ENCODE results near the gene ZNF778.
"Not testable (repeated sequence)": the region's sequence is repeated elsewhere in the genome, so short reads cannot be mapped to it uniquely, and the experiment has no call there.

The ZNF778 gene

DNA sequence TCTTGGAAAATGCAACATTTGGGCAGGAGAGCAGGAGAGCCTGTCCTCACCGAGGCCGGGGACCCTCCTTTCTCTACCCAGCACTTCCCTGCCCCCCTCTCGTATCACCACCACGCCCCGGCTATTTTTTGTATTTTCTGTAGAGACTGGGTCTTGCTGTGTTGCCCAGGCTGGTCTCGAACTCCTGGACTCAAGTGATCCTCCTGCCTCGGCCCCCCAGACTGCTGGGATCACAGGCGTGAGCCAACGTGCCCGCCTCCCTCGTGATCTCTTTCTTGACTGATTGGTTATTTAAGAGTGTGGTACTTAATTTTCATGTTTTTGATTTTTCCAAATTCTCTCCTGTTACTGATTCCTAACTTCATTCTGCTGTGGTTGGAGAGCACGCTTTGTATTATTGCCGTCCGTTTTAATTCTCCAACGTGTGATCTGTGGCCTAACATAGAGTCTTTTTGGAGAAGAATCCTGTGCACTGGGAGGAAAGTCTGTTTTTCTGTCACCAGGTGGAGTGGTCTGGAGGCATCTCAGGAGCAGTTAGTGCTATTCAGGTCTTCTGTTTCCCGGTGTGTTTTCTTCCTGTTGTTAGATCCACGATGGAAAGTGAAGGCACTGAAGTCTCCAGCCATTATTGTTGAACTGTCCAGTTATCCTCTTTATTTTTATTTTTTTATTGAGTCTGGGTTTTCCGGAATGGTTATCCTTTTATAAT, 40.4 kb downstream of the ZNF778 start:
- DNase-seq = peak; percentile 2

GRCh38 chr16:89259901-89260300, 42.4 kb downstream of the ZNF778 start:
- not testable (repeated sequence) for DNase-seq

DNA sequence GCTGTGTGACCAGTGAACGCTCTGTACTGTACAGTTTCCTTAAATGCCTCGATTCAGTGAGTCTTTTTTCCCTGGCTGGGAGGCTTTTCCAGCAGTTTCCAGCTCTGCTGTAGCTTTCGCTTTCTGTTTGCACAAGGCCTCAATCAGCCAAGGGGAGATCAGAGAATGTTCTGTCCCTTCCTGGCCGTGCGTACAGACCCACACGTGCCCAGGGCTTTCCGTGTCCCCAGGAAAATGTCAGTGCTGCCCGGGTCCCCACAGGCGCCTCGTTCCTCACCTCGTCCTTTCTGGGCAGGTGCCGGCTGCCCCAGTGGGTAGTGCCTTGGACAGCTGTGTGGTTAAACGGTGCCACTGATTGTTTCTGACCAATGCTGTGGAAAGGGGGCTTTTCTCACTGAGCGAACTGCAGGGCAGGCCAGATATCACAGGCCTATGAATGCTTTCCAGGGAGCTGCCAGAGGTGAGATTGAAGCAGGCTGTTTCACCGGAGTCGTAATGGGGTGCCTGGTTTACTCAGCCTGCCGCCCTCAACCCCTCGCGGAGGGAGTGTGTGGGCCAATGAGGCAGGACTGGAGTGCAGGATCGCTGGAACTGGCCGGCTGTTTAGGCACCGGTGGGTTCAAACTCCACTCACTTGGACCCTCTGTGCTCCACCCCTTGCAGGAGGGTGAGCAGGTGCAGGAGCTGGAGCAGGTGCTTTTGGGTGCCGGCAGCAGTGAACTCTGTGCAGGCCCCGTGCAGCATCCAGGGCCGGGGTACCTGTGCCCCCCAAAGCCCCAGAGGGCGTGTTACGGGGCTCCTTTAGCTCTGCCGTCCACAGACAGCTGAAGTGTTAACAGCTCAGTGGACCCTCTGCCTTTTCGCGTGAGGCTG, 44.4 kb downstream of the ZNF778 start:
- no peak for DNase-seq

DNA sequence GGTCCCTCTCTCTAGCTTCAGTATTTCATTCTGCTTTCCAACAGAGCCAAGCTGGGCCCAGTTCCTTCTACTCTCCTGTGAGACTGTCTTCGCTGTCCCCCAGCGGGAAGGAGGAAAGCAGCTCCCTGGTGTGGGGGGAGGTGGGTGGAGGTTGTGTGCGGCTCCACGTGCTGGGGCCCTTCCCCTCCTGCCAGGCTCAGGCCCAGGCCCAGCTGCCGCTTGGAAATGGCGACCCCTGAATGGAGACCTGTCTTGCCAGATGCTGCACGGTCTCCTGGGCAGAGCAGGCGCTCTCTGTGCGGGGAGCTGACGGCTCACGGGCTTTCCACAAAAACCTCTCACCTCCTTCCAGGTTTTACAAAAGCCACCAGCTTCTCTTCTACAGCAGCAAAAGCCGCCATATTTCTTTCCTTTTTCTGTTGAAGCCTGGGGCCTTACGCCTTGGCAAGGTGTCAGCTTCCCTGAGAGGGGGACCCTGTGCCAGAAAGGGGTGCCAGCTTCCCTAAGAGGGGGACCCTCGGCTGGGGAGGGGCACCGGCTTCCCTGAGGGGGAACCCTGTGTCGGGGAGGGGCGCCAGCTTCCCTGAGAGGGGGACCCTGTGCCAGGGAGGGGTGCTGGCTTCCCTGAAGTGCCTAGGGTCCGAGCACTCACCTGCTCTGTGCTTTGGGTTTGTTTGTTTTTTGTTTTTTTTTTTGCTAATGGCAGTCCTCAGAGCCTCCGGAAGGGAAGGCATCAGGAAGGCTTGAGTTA, 47.5 kb downstream of the ZNF778 start:
- DNase-seq = no peak

- no peak for DNase-seq
These were observed 48.1 kb downstream of the ZNF778 start for GRCh38 chr16:89265647-89266046.

- no peak for DNase-seq
These were observed 49.1 kb downstream of the ZNF778 start for GRCh38 chr16:89266521-89267134.

- not testable (repeated sequence) for DNase-seq
These were observed 50.2 kb downstream of the ZNF778 start for GRCh38 chr16:89267746-89268145.

GRCh38 chr16:89268585-89268984, 51.1 kb downstream of the ZNF778 start:
- no peak for DNase-seq

- DNase-seq = no peak
These were observed 51.7 kb downstream of the ZNF778 start for GRCh38 chr16:89268987-89269735.

DNA sequence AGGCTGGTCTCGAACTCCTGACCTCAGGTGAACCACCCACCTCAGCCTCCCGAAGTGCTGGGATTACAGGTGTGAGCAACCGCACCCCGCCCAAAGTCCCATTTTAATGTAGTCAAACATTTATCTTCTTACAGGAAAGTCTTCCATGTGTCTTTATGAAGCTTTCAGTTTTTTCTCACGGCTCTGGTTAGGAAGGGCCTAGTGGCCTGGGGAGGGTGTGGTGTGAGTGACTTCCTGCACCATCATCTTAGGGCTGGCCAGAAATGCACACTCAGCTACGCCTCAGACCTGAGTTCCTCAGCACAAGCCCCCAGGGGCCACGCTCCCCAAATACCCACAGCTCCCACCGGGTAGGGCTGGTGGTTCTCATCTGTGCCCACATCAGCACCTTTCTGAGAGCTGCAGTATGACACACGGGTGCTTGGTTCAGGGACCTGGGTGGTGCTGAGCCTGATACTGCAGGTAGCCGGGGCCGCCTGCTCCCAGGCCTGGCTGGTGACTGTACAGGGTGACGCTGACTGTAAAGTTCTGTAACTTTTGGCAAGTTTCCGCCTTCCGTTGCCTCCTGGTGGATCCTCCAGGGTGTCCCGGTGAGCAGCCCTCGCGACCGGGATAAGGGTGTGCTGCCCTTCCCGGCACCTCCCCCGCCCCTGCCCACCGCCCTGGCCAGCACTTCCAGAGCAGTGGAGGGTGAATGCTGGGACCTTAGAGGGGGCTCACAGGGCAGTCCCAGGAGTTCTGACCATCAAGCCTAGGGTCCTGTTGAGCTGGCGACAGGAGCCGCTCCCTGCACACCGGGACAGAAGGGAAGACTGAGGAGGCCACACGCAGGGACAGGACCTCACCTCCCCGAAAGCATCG, 52.5 kb downstream of the ZNF778 start:
- no peak for DNase-seq

- DNase-seq = no peak
These were observed 53.3 kb downstream of the ZNF778 start for GRCh38 chr16:89270666-89271345.

DNA sequence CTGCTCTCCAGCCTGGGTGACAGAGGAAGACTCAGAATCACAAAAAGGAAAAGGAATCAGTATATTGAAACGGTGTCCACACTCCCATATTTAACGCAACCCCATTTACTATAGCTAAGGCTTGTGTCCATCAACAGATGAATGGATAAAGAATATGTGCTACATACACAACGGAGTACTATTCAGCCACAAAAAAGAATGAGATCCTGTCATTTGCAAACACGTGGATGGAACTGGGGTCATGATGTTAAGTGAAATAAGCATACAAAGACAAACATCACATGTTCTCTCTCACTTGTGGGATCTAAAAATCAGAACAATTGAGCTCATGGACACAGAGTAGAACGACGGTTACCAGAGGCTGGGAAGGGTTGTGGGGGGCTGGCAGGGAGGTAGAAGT, 55.1 kb downstream of the ZNF778 start:
- no peak for DNase-seq

GRCh38 chr16:89273741-89274472, 56.4 kb downstream of the ZNF778 start:
- no peak for DNase-seq

DNA sequence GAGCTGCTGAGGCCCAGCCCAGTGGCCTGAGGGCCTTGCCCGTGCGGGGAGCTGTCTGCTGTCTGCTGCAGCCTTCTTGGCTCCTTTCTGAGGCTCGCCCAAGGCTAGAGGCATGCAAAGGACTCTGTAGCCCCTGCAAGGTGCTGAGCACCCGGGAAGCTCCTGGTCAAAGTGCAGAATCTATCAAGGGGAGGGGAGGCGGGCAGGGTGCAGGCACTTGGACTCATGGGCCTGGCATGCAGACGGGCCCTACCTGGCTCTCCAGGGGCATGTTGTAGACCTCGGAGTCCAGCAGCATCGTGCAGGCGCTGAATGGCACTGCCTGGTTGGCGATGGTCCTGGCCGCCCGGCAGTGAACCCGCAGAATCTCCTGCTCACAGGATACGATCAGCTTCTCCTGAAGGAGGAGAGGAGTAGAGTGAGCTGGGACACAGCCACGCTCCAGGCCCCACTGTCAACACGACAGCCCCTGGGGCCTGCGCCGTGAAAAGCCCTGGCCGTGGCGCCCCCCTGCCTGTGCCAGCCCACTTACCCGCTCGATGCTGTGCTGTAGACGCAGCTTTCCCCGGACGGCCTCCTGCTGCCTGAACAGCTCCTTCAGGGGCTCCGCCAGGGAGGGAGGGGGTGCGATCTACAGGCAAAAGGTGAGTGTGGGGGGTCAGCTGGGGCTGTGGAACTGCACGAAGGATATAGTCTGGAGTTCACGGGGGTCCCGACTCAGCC, 57.2 kb downstream of the ZNF778 start:
- no peak for DNase-seq

DNA sequence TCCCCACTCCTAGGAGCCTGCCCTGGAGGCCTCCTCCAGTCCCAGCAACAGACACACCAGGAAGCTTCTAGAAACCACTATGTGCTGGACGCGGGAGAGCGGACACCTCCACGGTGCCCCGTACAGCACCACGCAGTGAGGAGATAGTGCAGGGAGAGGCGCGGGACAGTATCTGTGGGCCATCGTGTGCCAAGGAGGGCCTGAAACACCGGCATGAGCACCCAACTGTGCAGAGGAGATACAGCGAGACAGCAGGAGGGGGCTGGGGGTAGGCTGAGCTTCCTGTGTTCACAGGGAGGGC, 57.7 kb downstream of the ZNF778 start:
- no peak for DNase-seq

GRCh38 chr16:89275837-89276720, 58.6 kb downstream of the ZNF778 start:
- no peak for DNase-seq

DNA sequence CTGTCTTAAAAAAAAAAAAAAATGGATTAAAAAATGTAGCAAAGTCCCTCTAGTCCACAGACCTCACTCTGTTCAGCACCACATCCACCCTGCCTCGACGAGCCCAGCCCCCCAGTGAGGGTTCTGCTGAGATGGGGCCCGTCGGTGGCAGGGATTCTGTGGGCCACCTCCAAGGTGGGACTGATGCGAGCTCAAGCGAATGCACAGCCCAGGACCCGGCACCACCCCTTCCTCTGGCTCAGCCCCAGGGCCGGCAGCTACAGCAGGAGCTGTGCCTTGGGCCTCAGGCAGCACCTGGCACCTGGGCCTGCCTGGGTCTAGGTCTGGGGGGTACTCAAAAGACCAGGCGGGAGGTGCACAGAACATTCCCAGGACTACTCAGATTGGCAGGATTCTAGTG, 59.5 kb downstream of the ZNF778 start:
- no peak for DNase-seq

DNA sequence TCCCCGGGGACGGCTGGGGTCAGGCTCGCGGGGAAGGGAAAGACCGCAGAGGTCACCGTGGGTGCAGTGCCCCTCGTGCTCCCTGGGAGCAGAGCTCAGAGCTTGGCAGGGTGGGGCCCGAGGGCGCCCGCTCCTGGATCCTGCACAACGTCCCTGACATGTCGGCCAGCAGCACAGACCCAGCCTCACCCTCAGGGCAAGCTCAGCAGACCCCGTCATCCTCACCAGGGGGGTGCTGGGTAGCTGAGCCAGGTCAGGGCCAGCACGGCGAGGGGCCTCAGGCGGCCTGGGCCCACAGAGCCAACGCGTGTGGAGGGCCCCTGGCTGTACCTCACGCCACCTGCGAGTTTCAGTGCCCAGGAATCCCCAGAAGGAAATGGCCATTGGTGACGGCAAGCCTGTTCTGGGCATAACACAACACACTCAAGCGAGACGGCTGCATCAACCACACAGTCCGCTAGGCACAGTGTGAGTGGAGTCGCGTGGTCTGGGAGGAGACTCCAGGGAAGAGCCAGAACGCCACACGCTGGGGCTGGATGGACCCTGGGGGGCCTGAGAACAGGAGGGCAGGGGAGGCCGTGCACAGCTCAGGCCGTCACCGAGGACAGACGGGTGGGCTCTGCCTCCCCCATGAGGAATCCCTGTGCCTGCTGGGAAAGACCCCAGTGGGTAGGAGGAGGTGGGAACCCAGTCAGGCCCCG, 60.3 kb downstream of the ZNF778 start:
- no peak for DNase-seq

Measured in NCI-H1092 treated with DMSO at 0.1 percent for 48 hours (cell line).